ENCODE results near the gene IKBKE.

DNA sequence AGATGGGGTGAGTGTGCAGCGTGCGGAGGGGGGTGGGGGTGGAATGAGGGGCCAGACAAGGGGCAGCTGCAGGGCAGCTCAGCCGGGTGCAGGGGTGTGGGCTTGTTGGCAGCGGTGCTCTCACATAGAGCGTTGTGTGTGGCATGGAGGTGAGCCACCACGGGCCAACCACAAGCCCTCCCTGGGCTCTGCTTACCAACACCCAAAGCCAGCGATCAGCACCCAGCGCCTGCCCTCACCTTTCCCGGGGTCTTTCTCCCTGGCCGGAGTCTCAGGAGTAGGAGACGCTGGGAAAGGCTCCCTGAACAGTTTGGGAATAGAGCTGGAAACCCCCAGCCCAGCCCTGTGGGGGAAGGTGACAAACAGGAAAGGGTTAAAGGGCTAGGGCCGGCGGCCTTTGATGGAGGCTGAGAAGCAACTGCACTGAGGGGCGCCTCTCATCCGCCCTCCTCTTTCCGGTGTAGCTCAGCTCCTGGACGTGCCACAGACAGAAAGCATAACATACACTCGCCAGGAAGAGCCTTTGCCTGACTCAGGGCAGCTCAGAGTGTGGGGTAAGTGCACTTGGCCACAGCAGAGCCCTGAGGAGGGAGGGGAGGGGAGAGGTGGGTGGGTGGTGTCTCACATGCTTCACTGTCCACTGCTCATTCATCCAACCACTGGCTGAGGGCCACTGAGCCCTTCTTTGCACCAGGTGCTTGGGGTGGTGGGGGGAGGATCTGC lies 577 bp downstream of the IKBKE start:
- TF ChIP-seq, protein P1, sequence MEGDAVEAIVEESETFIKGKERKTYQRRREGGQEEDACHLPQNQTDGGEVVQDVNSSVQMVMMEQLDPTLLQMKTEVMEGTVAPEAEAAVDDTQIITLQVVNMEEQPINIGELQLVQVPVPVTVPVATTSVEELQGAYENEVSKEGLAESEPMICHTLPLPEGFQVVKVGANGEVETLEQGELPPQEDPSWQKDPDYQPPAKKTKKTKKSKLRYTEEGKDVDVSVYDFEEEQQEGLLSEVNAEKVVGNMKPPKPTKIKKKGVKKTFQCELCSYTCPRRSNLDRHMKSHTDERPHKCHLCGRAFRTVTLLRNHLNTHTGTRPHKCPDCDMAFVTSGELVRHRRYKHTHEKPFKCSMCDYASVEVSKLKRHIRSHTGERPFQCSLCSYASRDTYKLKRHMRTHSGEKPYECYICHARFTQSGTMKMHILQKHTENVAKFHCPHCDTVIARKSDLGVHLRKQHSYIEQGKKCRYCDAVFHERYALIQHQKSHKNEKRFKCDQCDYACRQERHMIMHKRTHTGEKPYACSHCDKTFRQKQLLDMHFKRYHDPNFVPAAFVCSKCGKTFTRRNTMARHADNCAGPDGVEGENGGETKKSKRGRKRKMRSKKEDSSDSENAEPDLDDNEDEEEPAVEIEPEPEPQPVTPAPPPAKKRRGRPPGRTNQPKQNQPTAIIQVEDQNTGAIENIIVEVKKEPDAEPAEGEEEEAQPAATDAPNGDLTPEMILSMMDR (IDR thresholded peaks at IDR 0.05): no peak
- no peak for TF ChIP-seq EP300 (IDR thresholded peaks at IDR 0.05)
